HepG2 (cell line): ENCODE measurements around the gene COX15. TPM values are rescaled to one million over a fixed set of nuclear protein-coding genes. Genes with fewer than 3 reads are reported as not detected.

Experiments
- AKAP8 ChIP-seq: sonication (generic); formaldehyde crosslinking; IDR thresholded peaks from 2 replicates; pipeline ENCODE4 v1.5.1; 2020; ENCODE audit warnings: mild to moderate bottlenecking, missing genetic modification reagents
- ATM ChIP-seq: fragments of 450-650 bp; IDR thresholded peaks from 2 replicates; pipeline ENCODE4 v1.7.1; 2017; ENCODE audit warnings: mild to moderate bottlenecking, borderline replicate concordance
- FOXA3 ChIP-seq: IDR thresholded peaks from 2 replicates; pipeline ENCODE4 v1.6.1; 2016; ENCODE audit warnings: missing genetic modification reagents, missing compliant biosample characterization
- IKZF1 ChIP-seq: fragments of 450-650 bp; IDR thresholded peaks from 2 replicates; pipeline ENCODE4 v1.7.1; 2016
- MED1 ChIP-seq: sonication (generic); formaldehyde crosslinking; IDR thresholded peaks from 2 replicates; pipeline ENCODE4 v1.4.0; 2020; ENCODE audit warnings: missing genetic modification reagents
- MED13 ChIP-seq: sonication (generic); formaldehyde crosslinking; IDR thresholded peaks from 2 replicates; pipeline ENCODE4 v1.5.0; 2020; ENCODE audit warnings: missing genetic modification reagents
- SMC3 ChIP-seq: IDR thresholded peaks from 2 replicates; pipeline ENCODE4 v1.6.1; 2011; ENCODE audit warnings: low read length, improper control_type of control experiment
- TOE1 ChIP-seq: sonication (generic); formaldehyde crosslinking; IDR thresholded peaks from 2 replicates; pipeline ENCODE4 v1.4.0; 2020; ENCODE audit warnings: mild to moderate bottlenecking, missing genetic modification reagents
- U2AF2 ChIP-seq: fragments of 200-400 bp; formaldehyde crosslinking; IDR thresholded peaks from 2 replicates; pipeline ENCODE4 v1.6.1; 2017; ENCODE audit warnings: low read depth, mild to moderate bottlenecking, low read length
- YEATS2 ChIP-seq: sonication (generic); formaldehyde crosslinking; IDR thresholded peaks from 2 replicates; pipeline ENCODE4 v1.4.0; 2020; ENCODE audit warnings: missing genetic modification reagents, borderline replicate concordance
- ZKSCAN1 ChIP-seq: fragments of 150-350 bp; IDR thresholded peaks from 2 replicates; pipeline ENCODE4 v1.6.1; 2014; ENCODE audit warnings: low read length
- ZNF550 ChIP-seq: sonication (generic); formaldehyde crosslinking; IDR thresholded peaks from 2 replicates; pipeline ENCODE4 v1.4.0; 2020; ENCODE audit warnings: mild to moderate bottlenecking, missing genetic modification reagents, borderline replicate concordance
- ZNF773 ChIP-seq: sonication (generic); formaldehyde crosslinking; IDR thresholded peaks from 2 replicates; pipeline ENCODE4 v1.4.0; 2020; ENCODE audit warnings: missing genetic modification reagents, borderline replicate concordance
- ZSCAN29 ChIP-seq: sonication (generic); formaldehyde crosslinking; conservative IDR thresholded peaks from 2 replicates; pipeline ENCODE4 v1.4.0; 2020; ENCODE audit warnings: mild to moderate bottlenecking, missing genetic modification reagents
- polyA plus RNA-seq, 8 experiments: library from polyadenylated mRNA; depleted of rRNA in 3 of 8; stranded (reverse) in 7 of 8; unstranded in 1 of 8; fragments of >200 nt; fragmentation: Illumina TruSeq in 4 of 8; extraction: Trizol in 4 of 8; gene quantifications; 2 replicates each; pipeline versions ENCODE4 v1.2.1 to v1.2.3, GENCODE V29; 2011 to 2016; ENCODE audit warnings: low read depth in 4 of 8, missing spikeins in 1 of 8, mixed read lengths in 1 of 8; ENCODE audit not compliant: insufficient read depth in 1 of 8
- total RNA-seq, 5 experiments: library from RNA; depleted of rRNA; stranded (reverse); fragments of >200 nt; fragmentation: Illumina TruSeq; extraction: Trizol; gene quantifications; 2 replicates each; pipeline ENCODE4 v1.2.3, GENCODE V29; 2016; ENCODE audit warnings: low read depth in 1 of 5
- TF ChIP-seq, protein P1 (sequence below): sonication (generic); formaldehyde crosslinking; IDR thresholded peaks from 2 replicates; pipeline ENCODE4 v1.8.0; 2022; ENCODE audit warnings: missing genetic modification reagents, mild to moderate bottlenecking, inconsistent platforms, borderline replicate concordance
- TF ChIP-seq, protein P2 (sequence below): sonication (generic); formaldehyde crosslinking; IDR thresholded peaks from 2 replicates; pipeline ENCODE4 v1.5.1; 2020; ENCODE audit warnings: missing genetic modification reagents, mild to moderate bottlenecking, borderline replicate concordance
- TF ChIP-seq, protein P3 (sequence below): IDR thresholded peaks from 2 replicates; pipeline ENCODE4 v1.6.1; 2016
- TF ChIP-seq, protein P4 (sequence below): sonication (generic); formaldehyde crosslinking; IDR thresholded peaks from 2 replicates; pipeline ENCODE4 v1.5.1; 2020; ENCODE audit warnings: missing genetic modification reagents, mild to moderate bottlenecking, borderline replicate concordance

The COX15 gene
- total and polyA plus RNA-seq, 2 of the 13 experiments (the other 11 are each of a cell fraction or from before 2014, with no cell fraction given): 19.2 to 44.7 TPM

DNA sequence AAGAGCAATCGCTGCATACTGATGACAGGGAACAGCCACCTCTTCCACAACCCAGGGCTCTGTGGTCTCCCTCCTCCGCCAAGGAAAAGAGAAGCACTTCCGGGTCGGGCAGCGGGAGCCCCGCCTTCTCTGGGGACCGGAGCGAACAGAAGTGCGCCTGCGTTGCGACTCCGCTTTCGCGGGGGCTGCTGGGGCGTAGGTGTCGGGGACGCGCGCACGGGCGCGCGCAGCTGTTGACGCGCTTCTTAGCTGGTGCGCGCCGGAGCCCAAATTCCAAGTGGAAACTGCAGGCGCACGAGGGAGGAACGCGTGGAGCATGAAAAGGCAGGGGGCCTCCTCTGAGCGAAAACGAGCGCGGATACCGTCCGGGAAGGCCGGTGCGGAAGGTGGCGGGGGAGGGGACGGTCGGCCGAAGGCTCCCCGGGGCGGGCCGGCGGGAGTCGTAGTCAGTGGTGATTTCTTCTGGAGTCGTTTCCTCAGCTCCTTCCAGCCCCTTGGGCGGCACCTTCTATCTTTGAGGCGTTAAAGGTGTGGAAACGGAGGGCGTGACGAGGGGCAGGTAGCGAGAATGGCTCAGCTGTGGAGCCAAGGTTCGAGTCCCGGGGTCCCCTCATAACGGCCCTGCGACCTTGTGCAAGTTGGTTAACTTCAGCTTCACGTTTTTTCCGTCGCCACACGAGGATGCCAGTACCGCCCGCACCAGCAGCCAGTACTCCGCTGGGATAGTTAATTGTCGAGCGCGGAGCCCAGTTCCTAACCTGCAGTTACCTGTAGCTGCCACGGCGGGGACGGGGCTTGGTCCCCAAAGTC lies at the start of gene COX15, which contains the start of gene CUTC (continued):
- 0 out of 2 replicates have a peak, but pooled peaks have one; percentile 16 for TF ChIP-seq TOE1 (CRISPR knock-in tag)
- no peak for TF ChIP-seq ZSCAN29
- TF ChIP-seq AKAP8 (CRISPR knock-in tag): 0 out of 2 replicates have a peak, but pooled peaks have one; percentile 24
- TF ChIP-seq ZNF773: no peak
- no peak for TF ChIP-seq U2AF2
- TF ChIP-seq, protein P1, sequence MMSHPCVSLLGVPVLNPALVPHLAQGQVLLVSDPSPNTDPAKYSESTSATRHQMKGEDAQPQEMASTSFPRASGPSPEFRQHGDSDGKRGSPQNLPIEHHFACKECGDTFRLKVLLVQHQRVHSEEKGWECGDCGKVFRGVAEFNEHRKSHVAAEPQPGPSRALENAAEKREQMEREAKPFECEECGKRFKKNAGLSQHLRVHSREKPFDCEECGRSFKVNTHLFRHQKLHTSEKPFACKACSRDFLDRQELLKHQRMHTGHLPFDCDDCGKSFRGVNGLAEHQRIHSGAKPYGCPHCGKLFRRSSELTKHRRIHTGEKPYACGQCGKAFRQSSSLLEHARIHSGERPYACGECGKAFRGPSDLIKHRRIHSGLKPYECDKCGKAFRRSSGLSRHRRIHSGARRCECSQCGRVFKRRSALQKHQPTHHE: peak; percentile 51; the same call in 1 of the 2 replicates
- no peak for TF ChIP-seq ZKSCAN1
- TF ChIP-seq FOXA3 (CRISPR knock-in tag): peak; percentile 63; the same call in 1 of the 2 replicates
- peak; percentile 40 for TF ChIP-seq SMC3
- TF ChIP-seq ATM: no peak
- TF ChIP-seq ZNF550: no peak
- TF ChIP-seq, protein P2, sequence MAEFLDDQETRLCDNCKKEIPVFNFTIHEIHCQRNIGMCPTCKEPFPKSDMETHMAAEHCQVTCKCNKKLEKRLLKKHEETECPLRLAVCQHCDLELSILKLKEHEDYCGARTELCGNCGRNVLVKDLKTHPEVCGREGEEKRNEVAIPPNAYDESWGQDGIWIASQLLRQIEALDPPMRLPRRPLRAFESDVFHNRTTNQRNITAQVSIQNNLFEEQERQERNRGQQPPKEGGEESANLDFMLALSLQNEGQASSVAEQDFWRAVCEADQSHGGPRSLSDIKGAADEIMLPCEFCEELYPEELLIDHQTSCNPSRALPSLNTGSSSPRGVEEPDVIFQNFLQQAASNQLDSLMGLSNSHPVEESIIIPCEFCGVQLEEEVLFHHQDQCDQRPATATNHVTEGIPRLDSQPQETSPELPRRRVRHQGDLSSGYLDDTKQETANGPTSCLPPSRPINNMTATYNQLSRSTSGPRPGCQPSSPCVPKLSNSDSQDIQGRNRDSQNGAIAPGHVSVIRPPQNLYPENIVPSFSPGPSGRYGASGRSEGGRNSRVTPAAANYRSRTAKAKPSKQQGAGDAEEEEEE (CRISPR knock-in tag): peak; percentile 36; the same call in 1 of the 2 replicates
- no peak for TF ChIP-seq IKZF1
- TF ChIP-seq MED1: no peak; the same call in none of the 2 replicates
- TF ChIP-seq, protein P3, sequence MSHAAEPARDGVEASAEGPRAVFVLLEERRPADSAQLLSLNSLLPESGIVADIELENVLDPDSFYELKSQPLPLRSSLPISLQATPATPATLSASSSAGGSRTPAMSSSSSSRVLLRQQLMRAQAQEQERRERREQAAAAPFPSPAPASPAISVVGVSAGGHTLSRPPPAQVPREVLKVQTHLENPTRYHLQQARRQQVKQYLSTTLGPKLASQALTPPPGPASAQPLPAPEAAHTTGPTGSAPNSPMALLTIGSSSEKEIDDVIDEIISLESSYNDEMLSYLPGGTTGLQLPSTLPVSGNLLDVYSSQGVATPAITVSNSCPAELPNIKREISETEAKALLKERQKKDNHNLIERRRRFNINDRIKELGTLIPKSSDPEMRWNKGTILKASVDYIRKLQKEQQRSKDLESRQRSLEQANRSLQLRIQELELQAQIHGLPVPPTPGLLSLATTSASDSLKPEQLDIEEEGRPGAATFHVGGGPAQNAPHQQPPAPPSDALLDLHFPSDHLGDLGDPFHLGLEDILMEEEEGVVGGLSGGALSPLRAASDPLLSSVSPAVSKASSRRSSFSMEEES (CRISPR knock-in tag): 0 out of 2 replicates have a peak, but pooled peaks have one; percentile 8
- TF ChIP-seq MED13: 0 out of 2 replicates have a peak, but pooled peaks have one; percentile 34
- peak; percentile 65; the same call in 1 of the 2 replicates for TF ChIP-seq YEATS2 (CRISPR knock-in tag)
- TF ChIP-seq, protein P4, sequence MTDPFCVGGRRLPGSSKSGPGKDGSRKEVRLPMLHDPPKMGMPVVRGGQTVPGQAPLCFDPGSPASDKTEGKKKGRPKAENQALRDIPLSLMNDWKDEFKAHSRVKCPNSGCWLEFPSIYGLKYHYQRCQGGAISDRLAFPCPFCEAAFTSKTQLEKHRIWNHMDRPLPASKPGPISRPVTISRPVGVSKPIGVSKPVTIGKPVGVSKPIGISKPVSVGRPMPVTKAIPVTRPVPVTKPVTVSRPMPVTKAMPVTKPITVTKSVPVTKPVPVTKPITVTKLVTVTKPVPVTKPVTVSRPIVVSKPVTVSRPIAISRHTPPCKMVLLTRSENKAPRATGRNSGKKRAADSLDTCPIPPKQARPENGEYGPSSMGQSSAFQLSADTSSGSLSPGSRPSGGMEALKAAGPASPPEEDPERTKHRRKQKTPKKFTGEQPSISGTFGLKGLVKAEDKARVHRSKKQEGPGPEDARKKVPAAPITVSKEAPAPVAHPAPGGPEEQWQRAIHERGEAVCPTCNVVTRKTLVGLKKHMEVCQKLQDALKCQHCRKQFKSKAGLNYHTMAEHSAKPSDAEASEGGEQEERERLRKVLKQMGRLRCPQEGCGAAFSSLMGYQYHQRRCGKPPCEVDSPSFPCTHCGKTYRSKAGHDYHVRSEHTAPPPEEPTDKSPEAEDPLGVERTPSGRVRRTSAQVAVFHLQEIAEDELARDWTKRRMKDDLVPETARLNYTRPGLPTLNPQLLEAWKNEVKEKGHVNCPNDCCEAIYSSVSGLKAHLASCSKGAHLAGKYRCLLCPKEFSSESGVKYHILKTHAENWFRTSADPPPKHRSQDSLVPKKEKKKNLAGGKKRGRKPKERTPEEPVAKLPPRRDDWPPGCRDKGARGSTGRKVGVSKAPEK: peak; percentile 40; the same call in 1 of the 2 replicates
